ENCODE measurements around the gene GAK.

Gene GAK

GRCh38 chr4:955931-956381 lies 23.8 kb upstream of the GAK start:
- no peak for TF ChIP-seq CTCF (IDR thresholded peaks at IDR 0.05; ENCODE audit: control insufficient read depth, insufficient read depth, low read depth, low read length, missing control alignments)
- H3K4me3 ChIP-seq (ENCODE audit: control insufficient read depth, low read depth, low read length): no peak overlapping the region
- DNase-seq (ENCODE audit: low read depth): no peak

- no peak for DNase-seq (ENCODE audit: low read depth)
- no peak overlapping the region for H3K4me3 ChIP-seq (ENCODE audit: control insufficient read depth, low read depth, low read length)
- TF ChIP-seq CTCF (IDR thresholded peaks at IDR 0.05; ENCODE audit: control insufficient read depth, insufficient read depth, low read depth, low read length, missing control alignments): no peak
Observed at GRCh38 chr4:955161-955921, 23.2 kb upstream of the GAK start.

- no peak overlapping the region for H3K4me3 ChIP-seq (ENCODE audit: control insufficient read depth, low read depth, low read length)
- no peak for TF ChIP-seq CTCF (IDR thresholded peaks at IDR 0.05; ENCODE audit: control insufficient read depth, insufficient read depth, low read depth, low read length, missing control alignments)
- DNase-seq (ENCODE audit: low read depth): no peak
Observed at GRCh38 chr4:954211-955020, 22.3 kb upstream of the GAK start.

- no peak for TF ChIP-seq CTCF (IDR thresholded peaks at IDR 0.05; ENCODE audit: control insufficient read depth, insufficient read depth, low read depth, low read length, missing control alignments)
- H3K4me3 ChIP-seq (ENCODE audit: control insufficient read depth, low read depth, low read length): no peak overlapping the region
- DNase-seq (ENCODE audit: low read depth): no peak
Observed at GRCh38 chr4:953574-953915, 21.4 kb upstream of the GAK start.

GRCh38 chr4:952881-953573 lies 20.9 kb upstream of the GAK start:
- H3K4me3 ChIP-seq (ENCODE audit: control insufficient read depth, low read depth, low read length): no peak overlapping the region
- DNase-seq (ENCODE audit: low read depth): no peak
- TF ChIP-seq CTCF (IDR thresholded peaks at IDR 0.05; ENCODE audit: control insufficient read depth, insufficient read depth, low read depth, low read length, missing control alignments): no peak

- TF ChIP-seq CTCF (IDR thresholded peaks at IDR 0.05; ENCODE audit: control insufficient read depth, insufficient read depth, low read depth, low read length, missing control alignments): no peak
- no peak for DNase-seq (ENCODE audit: low read depth)
- no peak overlapping the region for H3K4me3 ChIP-seq (ENCODE audit: control insufficient read depth, low read depth, low read length)
Observed at GRCh38 chr4:951594-952468, 19.7 kb upstream of the GAK start.

All from AG09309 (cell line).